Heart right ventricle (tissue), 16 donors: ENCODE data around the gene EFEMP2. TPM values are rescaled to one million over a fixed set of nuclear protein-coding genes. Genes with fewer than 3 reads are reported as not detected.
"Not testable (repeated sequence)": the region's sequence is repeated elsewhere in the genome, so short reads cannot be mapped to it uniquely, and the experiment has no call there.

Source experiments
- ATAC-seq, 8 donors: fragments of 200-7000 bp; cut with Tn5 transposase; one replicate each; pipeline ENCODE4 v1.9.1; 2020; ENCODE audit warnings: mild to moderate bottlenecking in 8 of 8, moderate library complexity in 8 of 8, moderate number of reproducible peaks in 1 of 8
- DNase-seq, 2 donors: peaks; one replicate each; pipeline ENCODE4 v3.0.0-alpha.2; 2020
- H3K27ac ChIP-seq, 10 donors: fragments of 200-600 bp; sonication (generic) in 2 of 10; one replicate each; pipeline versions ENCODE4 v1.5.0 to v1.8.0; 2020 to 2022; ENCODE audit warnings: mild to moderate bottlenecking in 3 of 10
- H3K27me3 ChIP-seq, 7 donors: fragments of 200-600 bp; one replicate each; pipeline ENCODE4 v1.8.0; 2021 to 2022; ENCODE audit warnings: mild to moderate bottlenecking in 2 of 7
- H3K36me3 ChIP-seq, 9 donors: fragments of 200-600 bp; sonication (generic) in 1 of 9; one replicate each; pipeline versions ENCODE4 v1.5.0 to v1.8.0; 2020 to 2022; ENCODE audit warnings: mild to moderate bottlenecking in 2 of 9
- H3K4me1 ChIP-seq, 9 donors: fragments of 200-600 bp; sonication (generic) in 1 of 9; one replicate each; pipeline versions ENCODE4 v1.5.0 to v1.8.0; 2020 to 2022; ENCODE audit warnings: mild to moderate bottlenecking in 4 of 9
- H3K4me3 ChIP-seq, 10 donors: fragments of 200-600 bp; sonication (generic) in 2 of 10; one replicate each; pipeline versions ENCODE4 v1.5.0 to v1.8.0; 2020 to 2022; ENCODE audit warnings: mild to moderate bottlenecking in 7 of 10, moderate library complexity in 2 of 10
- H3K9me3 ChIP-seq, 11 donors: fragments of 200-600 bp in 10 of 11; sonication (generic) in 2 of 11; one replicate each; pipeline versions ENCODE4 v1.5.0 to v1.8.0; 2013 to 2022; ENCODE audit warnings: mild to moderate bottlenecking in 2 of 11, control low read depth in 1 of 11, moderate library complexity in 1 of 11
- WGBS, 2 donors: extraction: QIAGEN DNeasy Blood & Tissue Kit; methylation state at CpG; one replicate each; pipeline ENCODE4 v1.1.7; 2013; ENCODE audit warnings: inconsistent platforms in 1 of 2; 5-methylcytosine and 5-hydroxymethylcytosine counted together
- intact Hi-C, 10 donors: fragments of 100-400 bp; cut with DNase I; formaldehyde crosslinking; loops; one replicate each; pipeline versions ENCODE4 v1.11.1 to v1.14.2; 2022
- polyA plus RNA-seq, 2 donors: library from polyadenylated mRNA; stranded (reverse); fragments of 200-250 nt; gene quantifications; one replicate each; pipeline ENCODE4 v1.2.3, GENCODE V29; 2013
- total RNA-seq, 10 donors: library from RNA; stranded (reverse); fragmentation: NEBNext Ultra II Directional in 3 of 10; extraction: Animal tissue kit (Norgen Biotek cat#: 25700) in 3 of 10; gene quantifications; one replicate each; pipeline versions ENCODE4 v1.2.1 to v1.2.4, GENCODE V29; 2021 to 2023
- TF ChIP-seq, protein P1 (sequence below), 9 donors: fragments of 200-600 bp; sonication (generic) in 2 of 9; IDR thresholded peaks; one replicate each; pipeline versions ENCODE4 v1.5.0 to v1.8.0; 2021 to 2022; ENCODE audit warnings: antibody characterized with exemption in 9 of 9, mild to moderate bottlenecking in 5 of 9, moderate library complexity in 1 of 9
- donor health status: Arrhythmogenic right ventricular cardiomyopathy.
- donor health status: ischemic (EF 13 %, LVEDD 7.1; RV severe dilation, severe dysfunction).
- donor health status: healthy with polysubstance abuse.
- donor health status: DM: no; HTN: yes; CAD: no.
- donor health status: DM: no; HTN: no; CAD: no.
- donor health status: ischemic (EF 25% LVEDD 6.9; RV normal size, moderate dysfunction).
- donor health status: ischemic (EF 25% LVEDD 5.7; RV mildly dilated, moderate dysfunction).
- donor health status: healthy.
- donor health status: DM: yes; HTN: yes; CAD: no.
- donor health status: Ischemic cardiomyopathy.
- donor health status: ischemic (EF 35%, LVEDD 5.7; RV mildly dilated, moderate dysfunction).
- donor health status: nonischemic (EF 11% LVEDD 7.7; RV severe dilation, severe dysfunction).
- donor health status: DM: yes; HTN: yes; CAD: no.
- donor health status: PGD.
- donor health status: ischemic (EF 29% LVEDD 5.4; RV normal size, mild dysfunction).
- donor health status: nonischemic (EF 23%, LVEDD 6.1; RV moderate dilation, normal function).

Gene EFEMP2
- total and polyA plus RNA-seq, 12 donors, result 54.8 to 133 (median 89.6) TPM

DNA sequence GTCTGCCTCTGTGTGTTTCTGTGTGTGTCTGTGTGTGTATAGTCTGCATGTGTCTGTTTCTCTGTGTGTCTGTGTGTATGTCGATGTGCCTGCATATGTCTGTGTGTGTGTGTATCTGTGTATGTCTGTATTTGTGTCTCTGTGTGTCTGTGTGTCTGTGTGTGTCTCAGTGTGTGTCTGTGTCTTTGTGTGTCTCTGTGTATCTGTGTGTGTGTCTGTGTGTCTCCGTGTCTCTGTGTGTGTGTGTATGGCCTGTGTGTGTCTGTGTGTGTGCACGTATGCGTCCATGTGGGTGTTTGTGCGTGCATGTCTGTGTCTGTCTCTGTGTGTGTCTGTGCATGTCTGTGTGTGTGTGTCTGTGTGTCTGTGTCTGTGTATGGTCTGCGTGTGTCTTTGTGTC is 38.4 kb downstream of the EFEMP2 start:
- intact Hi-C loops, result loop anchor here in 1 of 10 donors (10.0 kb wide), 1 partner anchor 199 kb away; the partner anchor contains the start of gene SIPA1
- Histone ChIP-seq H3K27me3 (peaks cover 0 to 10% (median 0%) of the 10 kb centered on the region in 7 donors), H3K4me3 (peak overlapping the region; percentile 40 to 70 (median 58)), H3K4me1 (peaks cover 0 to 18% (median 6%) of the 10 kb centered on the region in 9 donors), H3K36me3 (no peaks in the 10 kb centered on the region), H3K9me3 (no peaks in the 10 kb centered on the region), H3K27ac (no peak overlapping the region)
- ATAC-seq, result peak in 3 of 8 donors; percentile 4 to 23 (median 15)
- WGBS, 2 donors, result 38 to 60% methylated on average over 6 of the region's 6 CpGs
- TF ChIP-seq, protein P1, sequence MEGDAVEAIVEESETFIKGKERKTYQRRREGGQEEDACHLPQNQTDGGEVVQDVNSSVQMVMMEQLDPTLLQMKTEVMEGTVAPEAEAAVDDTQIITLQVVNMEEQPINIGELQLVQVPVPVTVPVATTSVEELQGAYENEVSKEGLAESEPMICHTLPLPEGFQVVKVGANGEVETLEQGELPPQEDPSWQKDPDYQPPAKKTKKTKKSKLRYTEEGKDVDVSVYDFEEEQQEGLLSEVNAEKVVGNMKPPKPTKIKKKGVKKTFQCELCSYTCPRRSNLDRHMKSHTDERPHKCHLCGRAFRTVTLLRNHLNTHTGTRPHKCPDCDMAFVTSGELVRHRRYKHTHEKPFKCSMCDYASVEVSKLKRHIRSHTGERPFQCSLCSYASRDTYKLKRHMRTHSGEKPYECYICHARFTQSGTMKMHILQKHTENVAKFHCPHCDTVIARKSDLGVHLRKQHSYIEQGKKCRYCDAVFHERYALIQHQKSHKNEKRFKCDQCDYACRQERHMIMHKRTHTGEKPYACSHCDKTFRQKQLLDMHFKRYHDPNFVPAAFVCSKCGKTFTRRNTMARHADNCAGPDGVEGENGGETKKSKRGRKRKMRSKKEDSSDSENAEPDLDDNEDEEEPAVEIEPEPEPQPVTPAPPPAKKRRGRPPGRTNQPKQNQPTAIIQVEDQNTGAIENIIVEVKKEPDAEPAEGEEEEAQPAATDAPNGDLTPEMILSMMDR (IDR thresholded peaks at IDR 0.05), result no peak
- DNase-seq, result no peak

DNA sequence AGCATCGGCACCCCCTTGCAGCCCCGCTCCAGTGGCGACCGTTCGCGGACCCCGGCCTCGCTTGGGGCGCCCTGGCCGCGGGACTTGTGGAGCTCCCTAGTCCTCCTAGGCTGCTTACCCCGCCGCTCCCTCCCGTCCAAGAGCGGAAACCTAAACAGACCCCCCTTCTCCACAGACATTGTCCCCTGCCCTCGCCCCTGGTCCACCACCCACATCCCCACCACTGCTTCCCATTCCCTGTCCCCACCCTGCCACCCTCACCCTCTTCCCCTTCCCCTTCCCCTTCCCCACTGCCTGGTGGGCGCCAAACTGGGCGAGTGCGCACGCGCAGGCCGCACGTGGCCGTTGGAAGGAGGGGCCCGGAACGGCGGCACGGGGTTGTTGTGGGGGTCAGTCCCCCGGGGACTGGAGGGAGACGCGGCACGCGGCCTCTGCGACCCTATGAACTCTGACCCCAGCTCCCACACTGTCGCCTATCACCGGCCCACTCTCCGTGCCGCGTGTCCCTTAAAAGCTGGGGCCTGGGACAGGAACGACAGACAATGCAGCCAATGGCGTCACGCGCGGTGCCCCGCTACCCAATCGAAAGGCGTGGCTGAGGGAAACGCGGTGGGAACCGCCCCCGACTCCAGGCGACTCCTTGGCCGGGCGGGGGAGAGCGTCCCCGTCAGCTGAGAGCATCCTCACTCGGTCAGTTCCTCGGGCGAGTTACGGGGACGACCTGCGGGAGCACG is 39.1 kb downstream of the EFEMP2 start, which contains the start of gene SNX32:
Gene SNX32 (plus strand): TSS at position 667 of the 734 bp plus-strand sequence. CDS start 103 bp downstream, outside the sequence.
- peak within 1 kb of the TSS; percentile 40 to 70 (median 58) for H3K4me3 ChIP-seq
- peak; percentile 99 to 100 (median 100) for ATAC-seq
- WGBS, 2 donors, result 0 to 1% methylated on average over 55 to 63 of the region's 63 CpGs
- H3K27ac ChIP-seq, result peak within 1 kb of the TSS in 3 of 10 donors; percentile 26 to 75 (median 52)
- peaks cover 0 to 18% (median 6%) of the 10 kb centered on the region in 9 donors for H3K4me1 ChIP-seq
- H3K9me3 ChIP-seq, result no peaks in the 10 kb centered on the region
- peak; percentile 95 to 96 for DNase-seq
- H3K36me3 ChIP-seq, result no peaks in the 10 kb centered on the region
- TF ChIP-seq, protein P1 (IDR thresholded peaks at IDR 0.05), result no peak
- intact Hi-C loops, result loop anchor here in 1 of 10 donors (10.0 kb wide), 1 partner anchor 199 kb away; the partner anchor contains the start of gene SIPA1
- peaks cover 0 to 10% (median 0%) of the 10 kb centered on the region in 7 donors for H3K27me3 ChIP-seq

DNA sequence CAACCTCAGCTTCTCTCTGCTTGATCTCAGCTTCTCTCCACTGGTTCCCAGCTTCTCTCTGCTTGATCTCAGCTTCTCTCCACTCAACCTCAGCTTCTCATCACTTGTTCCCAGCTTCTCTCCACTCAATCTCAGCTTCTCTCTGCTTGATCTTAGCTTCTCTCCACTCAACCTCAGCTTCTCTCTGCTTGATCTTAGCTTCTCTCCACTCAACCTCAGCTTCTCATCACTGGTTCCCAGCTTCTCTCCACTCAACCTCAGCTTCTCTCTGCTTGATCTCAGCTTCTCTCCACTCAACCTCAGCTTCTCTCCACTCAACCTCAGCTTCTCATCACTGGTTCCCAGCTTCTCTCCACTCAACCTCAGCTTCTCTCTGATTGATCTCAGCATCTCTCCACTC is 40.4 kb downstream of the EFEMP2 start:
- intact Hi-C loops, result loop anchor here in 1 of 10 donors (10.0 kb wide), 1 partner anchor 197 kb away; the partner anchor contains the start of gene SIPA1
- not testable (repeated sequence) for H3K9me3 ChIP-seq, H3K27me3 ChIP-seq, DNase-seq, H3K36me3 ChIP-seq, H3K4me3 ChIP-seq, ATAC-seq, H3K27ac ChIP-seq
- peaks cover 0 to 18% (median 6%) of the 10 kb centered on the region in 9 donors for H3K4me1 ChIP-seq

DNA sequence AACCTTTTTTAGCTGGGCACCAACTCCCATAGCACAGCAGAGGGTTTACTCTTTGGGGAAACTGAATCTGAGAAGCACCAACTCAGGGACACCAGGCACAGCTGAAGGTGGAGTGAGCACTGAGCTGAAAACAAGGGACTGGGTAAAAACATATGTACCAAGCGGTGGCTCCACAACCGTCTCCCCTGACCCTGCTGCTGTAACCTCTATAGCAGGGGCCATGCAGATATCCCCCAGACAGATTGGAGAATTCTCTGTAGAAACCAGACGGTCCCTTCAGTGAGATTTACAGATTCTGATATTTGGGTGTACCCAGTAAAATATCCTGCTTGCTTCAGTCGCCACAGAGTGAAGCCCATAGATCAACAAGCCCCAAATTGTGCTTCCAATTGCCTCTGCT is 43.1 kb downstream of the EFEMP2 start:
- peaks cover 0 to 16% (median 6%) of the 10 kb centered on the region in 9 donors for H3K4me1 ChIP-seq
- H3K27ac ChIP-seq, result no peak overlapping the region
- H3K36me3 ChIP-seq, result no peaks in the 10 kb centered on the region
- TF ChIP-seq, protein P1 (IDR thresholded peaks at IDR 0.05), result no peak
- H3K4me3 ChIP-seq, result no peak overlapping the region
- intact Hi-C loops, result no loop called here
- peaks cover 0 to 10% (median 0%) of the 10 kb centered on the region in 7 donors for H3K27me3 ChIP-seq
- DNase-seq, result no peak
- no peak for ATAC-seq
- no peaks in the 10 kb centered on the region for H3K9me3 ChIP-seq
- WGBS, 2 donors, result 58 to 62% methylated on average over 4 of the region's 4 CpGs
